Trophoblast cell (in vitro differentiated cells and primary cell): ENCODE measurements around the gene LSM6.

Experiments used
- DNase-seq, 2 donors: peaks; one replicate each; pipeline ENCODE4 v3.0.0-alpha.2; 2016
- H2AFZ ChIP-seq: 2 replicates; pipeline ENCODE4 v1.6.1; 2013; ENCODE audit warnings: low read length, moderate library complexity, mild to moderate bottlenecking; ENCODE audit not compliant: insufficient read depth, poor library complexity
- H2AK5ac ChIP-seq: 2 replicates; pipeline ENCODE4 v1.6.1; 2013; ENCODE audit warnings: mild to moderate bottlenecking, low read length
- H2BK120ac ChIP-seq: 2 replicates; pipeline ENCODE4 v1.6.1; 2013; ENCODE audit warnings: low read length, mild to moderate bottlenecking, moderate library complexity; ENCODE audit not compliant: insufficient read depth, poor library complexity
- H2BK12ac ChIP-seq: 2 replicates; pipeline ENCODE4 v1.6.1; 2013; ENCODE audit warnings: mild to moderate bottlenecking, low read length, moderate library complexity
- H2BK5ac ChIP-seq: 2 replicates; pipeline ENCODE4 v1.6.1; 2013; ENCODE audit warnings: low read length, low read depth, moderate library complexity, mild to moderate bottlenecking; ENCODE audit not compliant: poor library complexity
- H3K14ac ChIP-seq: 2 replicates; pipeline ENCODE4 v1.6.1; 2013; ENCODE audit warnings: mild to moderate bottlenecking, low read length
- H3K18ac ChIP-seq: 2 replicates; pipeline ENCODE4 v1.6.1; 2013; ENCODE audit warnings: mild to moderate bottlenecking, low read length
- H3K23ac ChIP-seq: 2 replicates; pipeline ENCODE4 v1.6.1; 2013; ENCODE audit warnings: low read length
- H3K27ac ChIP-seq: 2 replicates; pipeline ENCODE4 v1.5.1; 2013; ENCODE audit warnings: low read depth, mild to moderate bottlenecking, inconsistent platforms, low read length, moderate library complexity
- H3K27me3 ChIP-seq: 2 replicates; pipeline ENCODE4 v1.6.1; 2013; ENCODE audit warnings: inconsistent platforms, mild to moderate bottlenecking, low read length, moderate library complexity; ENCODE audit not compliant: insufficient read depth
- H3K36me3 ChIP-seq, 2 experiments: 1 replicate in 1 of 2; 2 replicates in 1 of 2; pipeline ENCODE4 v1.6.1; 2013; ENCODE audit warnings: low read length in 2 of 2, mild to moderate bottlenecking in 2 of 2, moderate library complexity in 1 of 2; ENCODE audit not compliant: insufficient read depth in 2 of 2, control insufficient read depth in 1 of 2
- H3K4ac ChIP-seq: 2 replicates; pipeline ENCODE4 v1.6.1; 2013; ENCODE audit warnings: low read depth, mild to moderate bottlenecking, low read length, moderate library complexity
- H3K4me1 ChIP-seq, 2 experiments: 1 replicate in 1 of 2; 2 replicates in 1 of 2; pipeline ENCODE4 v1.6.1; 2013; ENCODE audit warnings: low read length in 2 of 2, mild to moderate bottlenecking in 2 of 2, moderate library complexity in 1 of 2; ENCODE audit not compliant: insufficient read depth in 2 of 2, control insufficient read depth in 1 of 2
- H3K4me2 ChIP-seq: 2 replicates; pipeline ENCODE4 v1.6.1; 2013; ENCODE audit warnings: inconsistent platforms, mild to moderate bottlenecking, low read length, moderate library complexity
- H3K4me3 ChIP-seq: 2 replicates; pipeline ENCODE4 v1.5.1; 2013; ENCODE audit warnings: mild to moderate bottlenecking, low read depth, low read length, inconsistent platforms
- H3K79me1 ChIP-seq: one replicate; pipeline ENCODE4 v1.6.1; 2013; ENCODE audit warnings: low read length
- H3K79me2 ChIP-seq: 2 replicates; pipeline ENCODE4 v1.6.1; 2013; ENCODE audit warnings: low read length, mild to moderate bottlenecking; ENCODE audit not compliant: control insufficient read depth, insufficient read depth, poor library complexity
- H3K9ac ChIP-seq: 2 replicates; pipeline ENCODE4 v1.6.1; 2013; ENCODE audit warnings: mild to moderate bottlenecking, low read length
- H3K9me3 ChIP-seq: 2 replicates; pipeline ENCODE4 v1.6.1; 2013; ENCODE audit warnings: low read depth, mild to moderate bottlenecking, control low read depth, inconsistent platforms, low read length; ENCODE audit not compliant: insufficient read depth
- H4K12ac ChIP-seq: 2 replicates; pipeline ENCODE4 v1.6.1; 2013; ENCODE audit warnings: low read depth, mild to moderate bottlenecking, low read length, moderate library complexity
- H4K8ac ChIP-seq: 2 replicates; pipeline ENCODE4 v1.6.1; 2013; ENCODE audit warnings: low read depth, mild to moderate bottlenecking, low read length, moderate library complexity
- H4K91ac ChIP-seq: one replicate; pipeline ENCODE4 v1.6.1; 2013; ENCODE audit warnings: low read depth, mild to moderate bottlenecking, low read length, moderate library complexity
- WGBS: extraction: QIAGEN DNeasy Blood & Tissue Kit; methylation state at CpG from one replicate; pipeline ENCODE4 v1.1.7; 2013; ENCODE audit warnings: missing lambda C conversion rate; ENCODE audit not compliant: insufficient read length, insufficient coverage; ENCODE audit errors: extremely low coverage; 5-methylcytosine and 5-hydroxymethylcytosine counted together

The LSM6 gene

DNA sequence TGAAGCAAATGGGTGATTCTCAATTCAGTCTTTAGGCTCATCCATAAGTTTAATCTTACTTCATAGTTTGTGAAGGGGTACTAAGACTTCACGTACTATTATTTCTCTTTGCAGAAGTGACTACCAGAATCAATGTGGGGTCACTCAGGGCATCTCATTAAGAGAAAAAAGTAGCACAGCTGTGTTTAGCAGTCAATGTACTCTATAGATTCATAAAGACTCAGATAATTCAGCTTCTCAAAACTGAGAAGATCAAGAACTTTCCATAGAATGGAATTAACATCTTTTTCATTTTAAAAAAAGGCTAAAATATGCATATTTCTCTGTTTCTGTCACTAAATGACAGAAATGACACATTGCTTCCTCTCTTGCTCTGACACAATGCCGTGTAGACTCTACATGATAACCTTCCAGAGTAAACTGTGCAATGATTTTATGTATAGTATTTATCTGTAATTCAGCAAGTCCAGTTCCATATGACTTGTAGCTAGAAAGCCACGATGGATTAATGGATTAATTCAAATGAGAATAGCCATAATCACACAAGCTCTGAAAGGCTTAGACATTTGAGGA lies 20.3 kb upstream of the LSM6 start:
- Histone ChIP-seq H3K79me2 (no peaks in the 10 kb centered on the region), H3K4me1 (peaks cover 0 to 3% of the 10 kb centered on the region in 2 experiments), H3K14ac (no peak overlapping the region), H3K4me2 (no peak overlapping the region), H4K8ac (no peak overlapping the region), H2BK12ac (no peak overlapping the region), H3K9me3 (no peaks in the 10 kb centered on the region), H3K79me1 (no peaks in the 10 kb centered on the region), H4K91ac (no peak overlapping the region), H2AFZ (no peak overlapping the region), H3K36me3 (no peaks in the 10 kb centered on the region), H3K27ac (no peak overlapping the region), H3K9ac (no peak overlapping the region), H2BK120ac (no peak overlapping the region), H3K23ac (no peak overlapping the region), H3K4me3 (no peak overlapping the region), H3K18ac (no peak overlapping the region), H2BK5ac (no peak overlapping the region), H2AK5ac (no peak overlapping the region), H3K27me3 (no peaks in the 10 kb centered on the region), H4K12ac (no peak overlapping the region), H3K4ac (no peak overlapping the region)
- no peak for DNase-seq
- no CpG with 5 or more reads among the region's 3 CpGs for WGBS

DNA sequence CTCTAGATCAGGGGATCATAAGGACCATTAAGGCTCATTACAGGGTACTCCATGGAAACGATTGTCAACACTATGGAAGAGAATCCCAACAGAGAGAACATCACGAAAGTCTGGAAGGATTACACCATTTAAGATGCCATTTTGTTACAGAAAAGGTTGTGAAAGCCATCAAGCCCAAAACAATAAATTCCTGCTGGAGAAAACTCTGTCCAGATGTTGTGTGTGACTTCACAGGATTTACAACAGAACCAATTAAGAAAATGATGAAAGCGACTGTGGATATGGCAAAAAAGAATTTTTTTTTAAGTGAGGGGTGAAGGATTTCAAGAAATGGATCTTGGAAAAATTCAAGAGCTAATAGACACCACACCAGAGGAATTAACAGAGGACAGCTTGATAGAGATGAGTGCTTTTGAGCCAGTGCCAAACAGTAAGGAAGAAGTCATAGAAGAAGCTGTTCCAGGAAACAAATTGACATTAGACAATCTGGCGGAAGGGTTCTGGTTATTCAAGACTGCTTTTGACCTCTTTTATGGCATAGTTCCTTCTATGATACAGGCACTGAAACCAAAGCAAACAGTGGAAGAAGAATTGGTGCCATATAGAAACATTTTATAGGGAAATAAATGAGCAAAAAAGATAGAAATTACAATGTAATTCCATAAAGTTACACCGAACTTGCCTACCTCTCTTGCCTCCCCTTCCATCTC lies 17.3 kb upstream of the LSM6 start:
- no peak overlapping the region for H2AFZ ChIP-seq
- H3K23ac ChIP-seq: no peak overlapping the region
- H3K4me1 ChIP-seq: peaks cover 0 to 3% of the 10 kb centered on the region in 2 experiments
- H3K4ac ChIP-seq: no peak overlapping the region
- no peaks in the 10 kb centered on the region for H3K9me3 ChIP-seq
- no peaks in the 10 kb centered on the region for H3K36me3 ChIP-seq
- no peak overlapping the region for H3K14ac ChIP-seq
- no peak overlapping the region for H3K9ac ChIP-seq
- no peak overlapping the region for H2BK120ac ChIP-seq
- no peak overlapping the region for H4K8ac ChIP-seq
- no peak overlapping the region for H4K91ac ChIP-seq
- no peak overlapping the region for H2AK5ac ChIP-seq
- H4K12ac ChIP-seq: no peak overlapping the region
- no peak overlapping the region for H3K27ac ChIP-seq
- H3K27me3 ChIP-seq: no peaks in the 10 kb centered on the region
- H3K18ac ChIP-seq: no peak overlapping the region
- no peak overlapping the region for H3K4me3 ChIP-seq
- no peaks in the 10 kb centered on the region for H3K79me1 ChIP-seq
- no peak overlapping the region for H2BK5ac ChIP-seq
- no peak overlapping the region for H2BK12ac ChIP-seq
- DNase-seq: no peak
- no CpG with 5 or more reads among the region's 5 CpGs for WGBS
- no peaks in the 10 kb centered on the region for H3K79me2 ChIP-seq
- no peak overlapping the region for H3K4me2 ChIP-seq

DNA sequence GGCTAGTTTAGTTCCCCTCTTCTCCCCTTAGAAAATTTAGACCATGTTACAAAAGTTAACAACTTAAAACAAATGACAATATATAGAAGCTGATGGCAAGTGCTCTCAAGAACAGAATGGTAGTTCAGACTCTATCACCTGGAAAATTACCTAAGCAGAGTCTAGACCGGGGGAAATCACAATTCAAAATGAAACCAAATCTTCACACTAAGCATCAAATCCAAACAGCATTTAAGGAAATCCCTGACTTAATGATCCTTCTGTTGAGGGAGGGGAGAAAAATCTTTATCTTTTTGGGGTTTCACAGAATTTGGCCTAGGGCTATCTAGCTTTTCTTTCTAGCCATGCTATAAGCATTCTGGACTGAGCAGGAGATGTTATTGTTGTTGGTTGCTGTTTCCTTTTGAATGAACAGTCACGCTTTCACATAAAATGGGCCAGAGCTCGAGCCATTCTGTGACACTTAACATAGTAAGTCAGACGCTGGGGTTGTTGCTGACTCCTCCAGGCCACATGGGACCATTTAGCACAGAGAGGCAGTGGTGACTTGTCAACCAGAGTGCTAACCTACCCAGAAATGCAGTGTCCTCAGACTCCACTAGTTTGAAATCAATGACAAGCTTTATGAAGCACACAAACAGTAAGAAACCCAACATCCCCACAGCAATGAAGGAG lies 16.0 kb upstream of the LSM6 start:
- no peaks in the 10 kb centered on the region for H3K4me1 ChIP-seq
- H3K79me2 ChIP-seq: no peaks in the 10 kb centered on the region
- H4K91ac ChIP-seq: no peak overlapping the region
- H3K4me2 ChIP-seq: no peak overlapping the region
- no peaks in the 10 kb centered on the region for H3K79me1 ChIP-seq
- no peak overlapping the region for H3K4me3 ChIP-seq
- no peaks in the 10 kb centered on the region for H3K36me3 ChIP-seq
- H4K12ac ChIP-seq: no peak overlapping the region
- no peak overlapping the region for H2BK5ac ChIP-seq
- WGBS: no CpG with 5 or more reads among the region's 4 CpGs
- no peaks in the 10 kb centered on the region for H3K9me3 ChIP-seq
- H2AFZ ChIP-seq: no peak overlapping the region
- H3K9ac ChIP-seq: no peak overlapping the region
- no peak for DNase-seq
- no peak overlapping the region for H3K18ac ChIP-seq
- no peak overlapping the region for H4K8ac ChIP-seq
- H3K23ac ChIP-seq: no peak overlapping the region
- no peak overlapping the region for H3K27ac ChIP-seq
- H2BK12ac ChIP-seq: no peak overlapping the region
- no peak overlapping the region for H3K4ac ChIP-seq
- H3K27me3 ChIP-seq: no peaks in the 10 kb centered on the region
- H2AK5ac ChIP-seq: no peak overlapping the region
- no peak overlapping the region for H3K14ac ChIP-seq
- no peak overlapping the region for H2BK120ac ChIP-seq

DNA sequence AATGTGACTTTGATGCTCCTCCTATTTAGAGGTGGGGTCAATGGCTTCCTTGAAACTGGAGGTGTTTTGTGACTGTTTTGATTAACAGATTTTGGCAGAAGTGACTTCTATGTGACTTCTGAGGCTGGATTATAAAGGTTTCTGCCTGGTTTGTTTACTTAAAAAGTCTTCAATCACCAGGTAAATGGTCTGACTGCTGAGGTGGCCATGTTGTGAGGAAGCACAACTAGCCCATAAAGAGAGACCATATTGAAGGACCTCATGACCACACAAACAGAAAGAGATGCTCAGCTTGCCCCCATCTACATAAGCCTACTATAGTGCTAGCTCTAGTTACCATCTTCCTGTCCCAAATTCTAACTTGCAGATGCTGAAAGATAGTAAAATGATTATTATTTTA lies 14.3 kb upstream of the LSM6 start:
- Histone ChIP-seq H2AFZ (no peak overlapping the region), H3K9me3 (no peaks in the 10 kb centered on the region), H4K91ac (no peak overlapping the region), H3K27ac (no peak overlapping the region), H2BK120ac (no peak overlapping the region), H3K14ac (no peak overlapping the region), H3K79me2 (no peaks in the 10 kb centered on the region), H3K36me3 (no peaks in the 10 kb centered on the region), H3K79me1 (no peaks in the 10 kb centered on the region), H2BK12ac (no peak overlapping the region), H3K4me2 (no peak overlapping the region), H4K8ac (no peak overlapping the region), H3K27me3 (no peaks in the 10 kb centered on the region), H3K23ac (no peak overlapping the region), H3K4me3 (no peak overlapping the region), H3K9ac (no peak overlapping the region), H3K4ac (no peak overlapping the region), H4K12ac (no peak overlapping the region), H2BK5ac (no peak overlapping the region), H2AK5ac (no peak overlapping the region), H3K4me1 (no peaks in the 10 kb centered on the region), H3K18ac (no peak overlapping the region)
- no peak for DNase-seq
